Astrocyte of the hippocampus (primary cell): ENCODE measurements around the gene BEGAIN.
A peak's percentile ranks its signal among the peaks of the same experiment; 100 is the strongest.

Experiments
- DNase-seq: peaks from one replicate; pipeline ENCODE4 v3.0.0; 2011; ENCODE audit warnings: low read depth, low spot score

Gene BEGAIN

GRCh38 chr14:100567877-100568163, 19.4 kb downstream of the BEGAIN start:
- DNase-seq = peak; percentile 39

GRCh38 chr14:100567009-100567876, 20.0 kb downstream of the BEGAIN start:
- DNase-seq = peak; percentile 42

- DNase-seq = no peak
These were observed 20.6 kb downstream of the BEGAIN start for GRCh38 chr14:100566586-100566985.

GRCh38 chr14:100566119-100566518, 21.1 kb downstream of the BEGAIN start:
- no peak for DNase-seq

GRCh38 chr14:100565650-100566049, 21.6 kb downstream of the BEGAIN start:
- DNase-seq = no peak

- no peak for DNase-seq
These were observed 22.7 kb downstream of the BEGAIN start for GRCh38 chr14:100564512-100564911.

GRCh38 chr14:100562751-100563150, 24.5 kb downstream of the BEGAIN start:
- DNase-seq = no peak

- DNase-seq = no peak
These were observed 26.2 kb downstream of the BEGAIN start for GRCh38 chr14:100561005-100561404.

GRCh38 chr14:100560471-100560870, 26.7 kb downstream of the BEGAIN start:
- DNase-seq = no peak

- no peak for DNase-seq
These were observed 27.8 kb downstream of the BEGAIN start for GRCh38 chr14:100559455-100559854.

- no peak for DNase-seq
These were observed 28.3 kb downstream of the BEGAIN start for GRCh38 chr14:100558966-100559365.

GRCh38 chr14:100558226-100558625, 29.0 kb downstream of the BEGAIN start:
- no peak for DNase-seq

- peak; percentile 23 for DNase-seq
These were observed 29.6 kb downstream of the BEGAIN start for GRCh38 chr14:100557658-100558057.

GRCh38 chr14:100556936-100557505, 30.2 kb downstream of the BEGAIN start:
- DNase-seq = no peak

GRCh38 chr14:100556140-100556475, 31.1 kb downstream of the BEGAIN start:
- no peak for DNase-seq

GRCh38 chr14:100555436-100556139, 31.6 kb downstream of the BEGAIN start:
- DNase-seq = no peak

GRCh38 chr14:100554696-100555320, 32.4 kb downstream of the BEGAIN start:
- DNase-seq = no peak

GRCh38 chr14:100554082-100554677, 33.0 kb downstream of the BEGAIN start:
- no peak for DNase-seq

GRCh38 chr14:100553471-100553870, 33.7 kb downstream of the BEGAIN start:
- DNase-seq = no peak

GRCh38 chr14:100552524-100553125, 34.6 kb downstream of the BEGAIN start:
- DNase-seq = no peak

GRCh38 chr14:100551056-100551455, 36.2 kb downstream of the BEGAIN start:
- DNase-seq = no peak
